ENCODE results near the gene MCUR1.

DNA sequence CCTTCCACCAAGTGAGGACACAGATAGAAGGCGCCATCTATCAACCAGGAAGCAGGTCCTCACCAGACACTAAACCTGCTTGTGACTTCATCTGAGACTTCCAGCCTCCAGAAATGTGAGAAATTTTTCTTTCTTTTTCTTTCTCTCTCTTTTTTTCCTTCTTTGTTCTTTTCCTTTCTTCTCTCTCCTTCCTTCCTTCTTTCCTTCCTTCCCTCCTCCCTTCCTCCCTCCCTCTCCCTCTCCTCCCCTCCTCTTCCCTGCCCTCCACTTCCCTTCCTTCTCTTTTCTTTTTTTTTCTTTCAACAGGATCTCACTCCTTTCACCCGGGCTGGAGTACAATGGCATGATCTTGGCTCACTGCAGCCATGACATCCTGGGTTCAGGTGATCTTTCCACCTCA lies 37.4 kb upstream of the MCUR1 start:
- TF ChIP-seq, protein P1, sequence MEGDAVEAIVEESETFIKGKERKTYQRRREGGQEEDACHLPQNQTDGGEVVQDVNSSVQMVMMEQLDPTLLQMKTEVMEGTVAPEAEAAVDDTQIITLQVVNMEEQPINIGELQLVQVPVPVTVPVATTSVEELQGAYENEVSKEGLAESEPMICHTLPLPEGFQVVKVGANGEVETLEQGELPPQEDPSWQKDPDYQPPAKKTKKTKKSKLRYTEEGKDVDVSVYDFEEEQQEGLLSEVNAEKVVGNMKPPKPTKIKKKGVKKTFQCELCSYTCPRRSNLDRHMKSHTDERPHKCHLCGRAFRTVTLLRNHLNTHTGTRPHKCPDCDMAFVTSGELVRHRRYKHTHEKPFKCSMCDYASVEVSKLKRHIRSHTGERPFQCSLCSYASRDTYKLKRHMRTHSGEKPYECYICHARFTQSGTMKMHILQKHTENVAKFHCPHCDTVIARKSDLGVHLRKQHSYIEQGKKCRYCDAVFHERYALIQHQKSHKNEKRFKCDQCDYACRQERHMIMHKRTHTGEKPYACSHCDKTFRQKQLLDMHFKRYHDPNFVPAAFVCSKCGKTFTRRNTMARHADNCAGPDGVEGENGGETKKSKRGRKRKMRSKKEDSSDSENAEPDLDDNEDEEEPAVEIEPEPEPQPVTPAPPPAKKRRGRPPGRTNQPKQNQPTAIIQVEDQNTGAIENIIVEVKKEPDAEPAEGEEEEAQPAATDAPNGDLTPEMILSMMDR (IDR thresholded peaks at IDR 0.05), result no peak
- no peak for TF ChIP-seq POLR2A (IDR thresholded peaks at IDR 0.05)
